Measurements from ENCODE around the gene ADARB1. TPM values are rescaled to one million over a fixed set of nuclear protein-coding genes. Genes with fewer than 3 reads are reported as not detected.

Gene ADARB1
- total RNA-seq, 1 experiment from 2014 or later: 12.1 TPM

- Histone ChIP-seq H3K36me3 (ENCODE audit: low read depth) (no peaks in the 10 kb centered on the region), H3K27me3 (ENCODE audit: insufficient read depth, low read depth) (no peaks in the 10 kb centered on the region), H3F3A (ENCODE audit: insufficient read depth, low read depth) (no peaks in the 10 kb centered on the region), H3K4me3 (no peak overlapping the region), H2AFZ (no peak overlapping the region), H3K4me1 (replicated peaks; ENCODE audit: insufficient read depth) (no peaks in the 10 kb centered on the region), H3K79me2 (ENCODE audit: low read depth) (no peaks in the 10 kb centered on the region), H3K9me3 (ENCODE audit: insufficient read depth, low read depth) (no peaks in the 10 kb centered on the region), H4K20me1 (ENCODE audit: insufficient read depth) (no peaks in the 10 kb centered on the region), H3K9me2 (ENCODE audit: insufficient read depth) (no peaks in the 10 kb centered on the region), H3K27ac (no peak overlapping the region), H3K4me2 (peak overlapping the region; percentile 18; the same call in 1 of the 2 replicates)
- peak; percentile 33 to 57 for DNase-seq
- POLR2A ChIA-PET (ENCODE audit: unreplicated experiment): no interaction called here
- TF ChIP-seq EZH2 (IDR thresholded peaks at IDR 0.05; ENCODE audit: low read depth) (no peak), CTCF (conservative IDR thresholded peaks at IDR 0.05) (peak; percentile 41; the same call in 1 of the 2 replicates)
- intact Hi-C loops (cut with micrococcal nuclease; ENCODE audit: unreplicated experiment): no loop called here
- BruUV-seq (replicated peaks): no TSS peak
- CTCF ChIA-PET: interaction anchor here (1.2 to 1.4 kb wide), 2 partner anchors 27 to 152 kb away, joined by 5 to 6 read pairs; no protein-coding TSS in a partner anchor
Measured at GRCh38 chr21:45102391-45102932, 28.1 kb downstream of the ADARB1 start.

GRCh38 chr21:45103971-45104520 lies 29.7 kb downstream of the ADARB1 start:
- Histone ChIP-seq H2AFZ (no peak overlapping the region), H3K4me2 (no peak overlapping the region), H3K27ac (no peak overlapping the region), H3K4me1 (replicated peaks; ENCODE audit: insufficient read depth) (no peaks in the 10 kb centered on the region), H4K20me1 (ENCODE audit: insufficient read depth) (no peaks in the 10 kb centered on the region), H3K79me2 (ENCODE audit: low read depth) (no peaks in the 10 kb centered on the region), H3K9me2 (ENCODE audit: insufficient read depth) (no peaks in the 10 kb centered on the region), H3F3A (ENCODE audit: insufficient read depth, low read depth) (no peaks in the 10 kb centered on the region), H3K36me3 (ENCODE audit: low read depth) (no peaks in the 10 kb centered on the region), H3K9me3 (ENCODE audit: insufficient read depth, low read depth) (no peaks in the 10 kb centered on the region), H3K4me3 (no peak overlapping the region), H3K27me3 (ENCODE audit: insufficient read depth, low read depth) (no peaks in the 10 kb centered on the region)
- DNase-seq: no peak
- ChIA-PET POLR2A (ENCODE audit: unreplicated experiment) (no interaction called here), CTCF (no interaction called here)
- intact Hi-C loops (cut with micrococcal nuclease; ENCODE audit: unreplicated experiment): no loop called here
- no peak for TF ChIP-seq EZH2 (IDR thresholded peaks at IDR 0.05; ENCODE audit: low read depth)
- no TSS peak for BruUV-seq (replicated peaks)

- POLR2A ChIA-PET (ENCODE audit: unreplicated experiment): no interaction called here
- intact Hi-C loops (cut with micrococcal nuclease; ENCODE audit: unreplicated experiment): no loop called here
Measured at GRCh38 chr21:45104560-45104959, 30.2 kb downstream of the ADARB1 start.

More at GRCh38 chr21:45104560-45104959, 30.2 kb downstream of the ADARB1 start:
- Histone ChIP-seq H3K4me2 (no peak overlapping the region), H3K27me3 (ENCODE audit: insufficient read depth, low read depth) (no peaks in the 10 kb centered on the region), H4K20me1 (ENCODE audit: insufficient read depth) (no peaks in the 10 kb centered on the region), H3K27ac (no peak overlapping the region), H3F3A (ENCODE audit: insufficient read depth, low read depth) (no peaks in the 10 kb centered on the region), H3K36me3 (ENCODE audit: low read depth) (no peaks in the 10 kb centered on the region), H3K4me1 (replicated peaks; ENCODE audit: insufficient read depth) (no peaks in the 10 kb centered on the region), H3K9me3 (ENCODE audit: insufficient read depth, low read depth) (no peaks in the 10 kb centered on the region), H3K9me2 (ENCODE audit: insufficient read depth) (no peaks in the 10 kb centered on the region), H3K4me3 (no peak overlapping the region), H3K79me2 (ENCODE audit: low read depth) (no peaks in the 10 kb centered on the region), H2AFZ (no peak overlapping the region)
- TF ChIP-seq EZH2 (IDR thresholded peaks at IDR 0.05; ENCODE audit: low read depth) (no peak), CTCF (conservative IDR thresholded peaks at IDR 0.05) (no peak)
- DNase-seq: no peak
- CTCF ChIA-PET: no interaction called here
- no TSS peak for BruUV-seq (replicated peaks)
